Measurements from ENCODE around the gene TGM4. TPM values are rescaled to one million over a fixed set of nuclear protein-coding genes. Genes with fewer than 3 reads are reported as not detected.
"Not testable (repeated sequence)": the region's sequence is repeated elsewhere in the genome, so short reads cannot be mapped to it uniquely, and the experiment has no call there.

Gene TGM4
- not detected for polyA plus RNA-seq (2012; ENCODE audit: missing spikeins)

GRCh38 chr3:44874308-44874707, at the start of gene TGM4:
TSS of gene TGM4 (plus strand) at chr3:44874608. CDS start at chr3:44874679, 71 bp downstream.
- no peak for DNase-seq (ENCODE audit: insufficient read length)
- TF ChIP-seq TAF1 (IDR thresholded peaks at IDR 0.05; ENCODE audit: borderline replicate concordance, low read depth, low read length) (no peak), POLR2AphosphoS5 (IDR thresholded peaks at IDR 0.05; ENCODE audit: low read depth, low read length) (no peak), POLR2A (IDR thresholded peaks at IDR 0.05; ENCODE audit: low read depth, low read length) (no peak)
- no peak for FAIRE-seq

- no peak for DNase-seq (ENCODE audit: insufficient read length)
- no peak for FAIRE-seq
- TF ChIP-seq POLR2A (IDR thresholded peaks at IDR 0.05; ENCODE audit: low read depth, low read length) (no peak), TAF1 (IDR thresholded peaks at IDR 0.05; ENCODE audit: borderline replicate concordance, low read depth, low read length) (no peak), POLR2AphosphoS5 (IDR thresholded peaks at IDR 0.05; ENCODE audit: low read depth, low read length) (no peak)
Observed at GRCh38 chr3:44825264-44825925, 49.0 kb upstream of the TGM4 start.

DNA sequence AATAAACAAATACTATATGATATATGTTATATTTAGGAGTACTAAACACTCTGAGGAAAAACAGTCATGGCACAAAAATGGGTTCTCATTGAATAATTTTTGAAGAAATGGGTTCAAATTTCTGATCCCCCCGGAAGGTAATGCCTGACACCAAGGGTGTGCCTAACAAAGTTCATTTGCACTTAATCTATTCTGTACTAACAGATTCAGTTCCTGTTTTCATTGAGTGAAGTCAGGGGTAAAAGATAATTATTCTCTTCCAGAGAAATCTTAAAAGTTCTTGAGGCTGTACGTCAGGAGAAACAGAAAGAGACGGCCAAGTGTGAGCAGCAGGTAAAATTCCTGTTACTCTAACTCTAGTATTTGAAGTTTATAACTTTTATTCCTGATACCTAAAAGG, 47.2 kb upstream of the TGM4 start:
- peak; percentile 21 for FAIRE-seq
- no peak for DNase-seq (ENCODE audit: insufficient read length)
- no peak for TF ChIP-seq POLR2A (IDR thresholded peaks at IDR 0.05; ENCODE audit: low read depth, low read length)
- no peak for TF ChIP-seq TAF1 (IDR thresholded peaks at IDR 0.05; ENCODE audit: borderline replicate concordance, low read depth, low read length)
- TF ChIP-seq POLR2AphosphoS5 (IDR thresholded peaks at IDR 0.05; ENCODE audit: low read depth, low read length): no peak

DNA sequence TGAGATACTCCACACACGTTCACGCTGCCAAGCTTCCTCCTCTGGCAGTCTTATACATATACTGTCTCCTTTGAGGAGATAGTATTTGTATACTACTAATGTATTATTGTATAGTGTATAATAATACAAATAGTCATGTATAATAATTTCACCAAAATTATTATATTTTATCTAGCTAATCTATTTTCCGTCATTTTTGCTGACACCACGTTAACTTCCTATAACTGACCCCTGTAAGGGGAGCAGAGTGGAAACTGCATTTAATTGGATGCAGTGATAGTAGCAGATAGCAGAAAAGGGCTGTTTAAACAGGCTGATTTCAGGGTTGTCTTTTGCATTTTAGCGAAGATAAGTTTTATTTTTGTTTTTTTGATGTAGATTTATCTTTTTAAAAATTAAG, 43.2 kb upstream of the TGM4 start:
- DNase-seq (ENCODE audit: insufficient read length) (no peak), FAIRE-seq (no peak)
- TF ChIP-seq TAF1 (IDR thresholded peaks at IDR 0.05; ENCODE audit: borderline replicate concordance, low read depth, low read length) (no peak), POLR2AphosphoS5 (IDR thresholded peaks at IDR 0.05; ENCODE audit: low read depth, low read length) (no peak), POLR2A (IDR thresholded peaks at IDR 0.05; ENCODE audit: low read depth, low read length) (no peak)

DNA sequence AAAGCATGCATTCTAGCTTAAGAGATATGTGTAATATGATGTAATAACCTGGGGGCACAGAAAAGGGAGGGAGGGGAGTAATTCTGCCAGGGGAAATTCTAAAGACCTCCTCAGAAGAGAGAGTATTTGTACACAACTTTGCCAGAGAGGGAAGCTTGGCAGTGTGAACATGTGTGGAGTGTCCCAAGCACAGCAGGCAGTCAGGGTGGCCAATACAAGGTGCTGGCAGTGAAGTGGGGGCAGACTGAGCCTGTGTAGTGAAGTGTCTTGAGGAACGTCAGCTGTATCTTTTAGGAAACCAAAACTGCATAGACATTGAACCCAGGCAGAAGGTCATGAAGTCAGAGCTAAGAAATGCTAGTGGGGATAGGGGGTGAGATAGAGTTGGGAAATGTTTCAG, 42.4 kb upstream of the TGM4 start:
- no peak for FAIRE-seq
- no peak for DNase-seq (ENCODE audit: insufficient read length)
- TF ChIP-seq TAF1 (IDR thresholded peaks at IDR 0.05; ENCODE audit: borderline replicate concordance, low read depth, low read length): no peak
- TF ChIP-seq POLR2A (IDR thresholded peaks at IDR 0.05; ENCODE audit: low read depth, low read length): no peak

- TF ChIP-seq POLR2AphosphoS5 (IDR thresholded peaks at IDR 0.05; ENCODE audit: low read depth, low read length) (no peak), TAF1 (IDR thresholded peaks at IDR 0.05; ENCODE audit: borderline replicate concordance, low read depth, low read length) (no peak), POLR2A (IDR thresholded peaks at IDR 0.05; ENCODE audit: low read depth, low read length) (no peak)
- DNase-seq (ENCODE audit: insufficient read length) (no peak), FAIRE-seq (no peak)
Observed at GRCh38 chr3:44832965-44833364, 41.4 kb upstream of the TGM4 start.

DNA sequence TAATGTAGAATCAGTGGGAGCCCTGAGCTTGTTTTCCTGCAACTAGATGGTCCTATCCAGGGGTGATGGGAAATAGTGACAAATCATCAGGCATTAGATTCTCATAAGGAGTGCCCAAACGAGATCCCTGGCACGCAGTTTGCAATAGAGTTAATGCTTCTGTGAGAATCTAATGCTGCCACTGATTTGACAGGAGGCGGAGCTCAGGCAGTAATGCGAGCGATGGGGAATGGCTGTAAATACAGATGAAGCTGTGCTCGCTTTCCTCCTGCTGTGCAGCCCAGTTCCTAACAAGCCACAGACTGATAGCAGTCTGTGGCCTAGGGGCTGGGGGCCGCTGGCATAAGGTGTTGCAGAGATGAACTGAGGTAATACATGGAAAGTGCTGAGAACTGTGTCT, 41.0 kb upstream of the TGM4 start:
- FAIRE-seq (no peak), DNase-seq (ENCODE audit: insufficient read length) (no peak)
- TF ChIP-seq POLR2A (IDR thresholded peaks at IDR 0.05; ENCODE audit: low read depth, low read length) (no peak), POLR2AphosphoS5 (IDR thresholded peaks at IDR 0.05; ENCODE audit: low read depth, low read length) (no peak)

GRCh38 chr3:44835684-44836083, 38.7 kb upstream of the TGM4 start:
- TF ChIP-seq POLR2A (IDR thresholded peaks at IDR 0.05; ENCODE audit: low read depth, low read length): no peak
- no peak for TF ChIP-seq POLR2AphosphoS5 (IDR thresholded peaks at IDR 0.05; ENCODE audit: low read depth, low read length)
- no peak for TF ChIP-seq TAF1 (IDR thresholded peaks at IDR 0.05; ENCODE audit: borderline replicate concordance, low read depth, low read length)
- no peak for DNase-seq (ENCODE audit: insufficient read length)
- no peak for FAIRE-seq

DNA sequence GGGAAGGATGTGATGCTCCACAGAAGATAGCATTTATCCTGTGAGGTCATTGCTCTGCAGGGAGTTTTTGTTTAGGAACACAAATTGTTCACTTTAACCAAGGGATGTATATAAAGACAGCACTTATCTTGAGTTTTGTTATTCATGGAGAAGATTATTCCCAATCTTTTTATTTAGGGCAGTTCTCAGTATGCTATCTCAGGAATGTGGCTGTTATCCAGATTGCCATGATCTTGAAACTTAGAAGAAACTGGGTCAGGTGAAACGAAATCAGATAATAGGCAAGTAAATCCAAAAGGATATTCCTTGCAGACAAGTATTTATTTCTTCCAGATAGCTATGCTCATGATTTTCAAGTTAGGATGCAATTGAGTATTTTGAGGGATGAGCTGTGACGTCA, 32.0 kb upstream of the TGM4 start:
- no peak for TF ChIP-seq TAF1 (IDR thresholded peaks at IDR 0.05; ENCODE audit: borderline replicate concordance, low read depth, low read length)
- TF ChIP-seq POLR2A (IDR thresholded peaks at IDR 0.05; ENCODE audit: low read depth, low read length): no peak
- no peak for TF ChIP-seq POLR2AphosphoS5 (IDR thresholded peaks at IDR 0.05; ENCODE audit: low read depth, low read length)
- no peak for FAIRE-seq
- no peak for DNase-seq (ENCODE audit: insufficient read length)

- DNase-seq (ENCODE audit: insufficient read length) (no peak), FAIRE-seq (no peak)
- no peak for TF ChIP-seq TAF1 (IDR thresholded peaks at IDR 0.05; ENCODE audit: borderline replicate concordance, low read depth, low read length)
- TF ChIP-seq POLR2A (IDR thresholded peaks at IDR 0.05; ENCODE audit: low read depth, low read length): no peak
- no peak for TF ChIP-seq POLR2AphosphoS5 (IDR thresholded peaks at IDR 0.05; ENCODE audit: low read depth, low read length)
Observed at GRCh38 chr3:44845528-44846520, 28.6 kb upstream of the TGM4 start.

DNA sequence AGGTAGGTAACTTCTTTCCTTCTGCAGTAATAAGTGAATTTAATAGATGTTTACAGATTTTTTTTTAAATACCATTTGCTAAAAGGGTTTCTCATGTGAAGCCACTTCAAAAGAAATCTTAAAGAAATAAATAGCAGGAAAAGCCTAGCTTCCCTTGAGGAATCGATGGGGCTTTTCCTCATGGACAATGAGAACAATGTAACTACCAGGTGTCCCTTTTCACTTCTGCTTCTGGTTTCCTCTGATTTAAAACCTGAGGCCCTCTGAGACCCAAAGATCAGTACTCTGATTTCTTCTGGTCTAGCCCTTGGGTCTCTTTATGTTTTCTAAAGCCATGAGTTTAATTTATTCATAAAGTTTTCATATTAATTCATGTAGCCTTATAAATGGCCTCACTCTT, 25.8 kb upstream of the TGM4 start:
- no peak for DNase-seq (ENCODE audit: insufficient read length)
- no peak for TF ChIP-seq POLR2AphosphoS5 (IDR thresholded peaks at IDR 0.05; ENCODE audit: low read depth, low read length)
- TF ChIP-seq POLR2A (IDR thresholded peaks at IDR 0.05; ENCODE audit: low read depth, low read length): no peak
- TF ChIP-seq TAF1 (IDR thresholded peaks at IDR 0.05; ENCODE audit: borderline replicate concordance, low read depth, low read length): no peak
- FAIRE-seq: no peak

DNA sequence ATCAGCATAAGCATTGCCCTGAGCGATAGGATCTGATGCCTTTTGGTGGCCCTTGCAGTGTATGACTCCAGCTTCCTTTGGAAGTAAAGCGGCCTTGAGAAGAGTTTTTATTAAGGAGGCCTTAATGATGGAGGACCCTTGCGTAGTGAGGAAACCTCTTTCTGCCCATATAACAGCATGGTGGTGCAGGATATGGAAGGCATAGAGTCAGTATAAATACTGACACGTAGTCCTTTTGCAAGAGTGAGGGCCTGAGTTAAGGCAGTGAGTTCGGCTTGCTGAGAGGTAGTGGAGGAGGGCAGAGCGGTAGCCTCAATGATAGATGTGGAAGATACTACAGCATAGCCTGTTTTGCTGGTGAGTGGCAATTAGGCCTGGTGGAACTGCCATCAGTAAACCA, 17.7 kb upstream of the TGM4 start:
- not testable (repeated sequence) for DNase-seq (ENCODE audit: insufficient read length); FAIRE-seq

Measured in GM12892 (cell line).